K562 (cell line): ENCODE results near the gene IFI27L1. TPM values are rescaled to one million over a fixed set of nuclear protein-coding genes. Genes with fewer than 3 reads are reported as not detected.
A peak's percentile ranks its signal among the peaks of the same experiment; 100 is the strongest.

ENCODE experiments used
- ELF1 ChIP-seq: fragments of 200-800 bp; sonication (Bioruptor generic); IDR thresholded peaks from 2 replicates; pipeline ENCODE4 v1.6.1; 2016; ENCODE audit warnings: missing genetic modification characterization, missing compliant biosample characterization
- ELF2 ChIP-seq: fragments of 250-450 bp; sonication (Bioruptor Pico); IDR thresholded peaks from 2 replicates; pipeline ENCODE4 v1.5.0; 2021; ENCODE audit warnings: mild to moderate bottlenecking
- FOXA1 ChIP-seq: fragments of 450-650 bp; IDR thresholded peaks from 2 replicates; pipeline ENCODE4 v1.6.1; 2016; ENCODE audit warnings: mild to moderate bottlenecking, borderline replicate concordance
- FOXJ3 ChIP-seq: sonication (generic); formaldehyde crosslinking; IDR thresholded peaks from 2 replicates; pipeline ENCODE4 v1.4.0; 2020; ENCODE audit warnings: mild to moderate bottlenecking, missing genetic modification reagents
- HNRNPK ChIP-seq: fragments of 200-400 bp; formaldehyde crosslinking; IDR thresholded peaks from one replicate; pipeline ENCODE4 v1.6.1; 2018; ENCODE audit warnings: mild to moderate bottlenecking, low read depth, low read length; ENCODE audit not compliant: poor library complexity, severe bottlenecking
- JUND ChIP-seq, 2 experiments: IDR thresholded peaks; 2 replicates in 1 of 2; 3 replicates in 1 of 2; pipeline ENCODE4 v1.6.1; 2011; ENCODE audit warnings: borderline replicate concordance in 2 of 2, low read depth in 2 of 2, low read length in 2 of 2, improper control_type of control experiment in 1 of 2, missing biosample characterization in 1 of 2, missing genetic modification characterization in 1 of 2, missing genetic modification reagents in 1 of 2
- MYNN ChIP-seq, 2 experiments: sonication (generic); formaldehyde crosslinking in 1 of 2; IDR thresholded peaks; 2 replicates each; pipeline versions ENCODE4 v1.5.0 to v1.6.1; 2016 to 2020; ENCODE audit warnings: antibody characterized with exemption in 1 of 2, missing genetic modification reagents in 1 of 2
- NEUROD1 ChIP-seq: fragments of 150-350 bp; IDR thresholded peaks from 2 replicates; pipeline ENCODE4 v1.6.1; 2014; ENCODE audit warnings: borderline replicate concordance, low read length, low read depth; ENCODE audit not compliant: partially characterized antibody
- NFE2 ChIP-seq: IDR thresholded peaks from 2 replicates; pipeline ENCODE4 v1.6.1; 2014; ENCODE audit warnings: antibody characterized with exemption, low read depth
- NR2C2 ChIP-seq, 2 experiments: fragments of 200-800 bp in 1 of 2; sonication (Bioruptor generic) in 1 of 2; sonication (generic) in 1 of 2; formaldehyde crosslinking in 1 of 2; IDR thresholded peaks; 2 replicates each; pipeline versions ENCODE4 v1.6.1 to v1.8.0; 2016 to 2022; ENCODE audit warnings: mild to moderate bottlenecking in 1 of 2, missing compliant biosample characterization in 1 of 2, missing genetic modification characterization in 1 of 2, missing genetic modification reagents in 1 of 2
- RBM17 ChIP-seq: fragments of 200-400 bp; formaldehyde crosslinking; IDR thresholded peaks from 2 replicates; pipeline ENCODE4 v1.6.1; 2017; ENCODE audit warnings: low read depth, mild to moderate bottlenecking, low read length, borderline replicate concordance
- TBP ChIP-seq: optimal IDR thresholded peaks from 2 replicates; pipeline ENCODE3; 2011; ENCODE audit warnings: low read depth, low read length, improper control_type of control experiment
- THRAP3 ChIP-seq: fragments of 450-650 bp; IDR thresholded peaks from 2 replicates; pipeline ENCODE4 v1.6.1; 2016; ENCODE audit warnings: mild to moderate bottlenecking, inconsistent platforms, borderline replicate concordance
- ZNF184 ChIP-seq: sonication (generic); formaldehyde crosslinking; IDR thresholded peaks from 2 replicates; pipeline ENCODE4 v1.5.0; 2020; ENCODE audit warnings: missing genetic modification reagents
- ZNF280A ChIP-seq: fragments of 450-650 bp; IDR thresholded peaks from 2 replicates; pipeline ENCODE4 v1.6.1; 2018; ENCODE audit warnings: mild to moderate bottlenecking, low read depth; ENCODE audit not compliant: partially characterized antibody
- ZNF695 ChIP-seq: fragments of 450-650 bp; formaldehyde crosslinking; IDR thresholded peaks from 2 replicates; pipeline ENCODE4 v1.4.0; 2020; ENCODE audit warnings: mild to moderate bottlenecking, moderate library complexity
- ZNF740 ChIP-seq, 3 experiments: fragments of 200-800 bp in 1 of 3; sonication (Bioruptor generic) in 1 of 3; sonication (generic) in 1 of 3; formaldehyde crosslinking in 1 of 3; IDR thresholded peaks; 2 replicates each; pipeline versions ENCODE4 v1.6.1 to v1.8.0; 2016 to 2022; ENCODE audit warnings: mild to moderate bottlenecking in 2 of 3, missing compliant biosample characterization in 2 of 3, missing genetic modification characterization in 2 of 3, missing genetic modification reagents in 1 of 3
- polyA plus RNA-seq, 8 experiments: library from polyadenylated mRNA; depleted of rRNA in 4 of 8; stranded (reverse) in 5 of 8; unstranded in 3 of 8; fragments of >200 nt; fragmentation: Nextera tagmentation in 2 of 8; fragmentation: Illumina TruSeq in 1 of 8; extraction: Ambion mirVana in 2 of 8; extraction: Trizol in 1 of 8; gene quantifications; 2 replicates each; pipeline versions ENCODE4 v1.2.1 to v1.2.3, GENCODE V29; 2011 to 2014; ENCODE audit warnings: inconsistent platforms in 1 of 8, missing spikeins in 1 of 8
- total RNA-seq, 7 experiments: library from RNA; depleted of rRNA in 6 of 7; stranded (reverse); fragments of >200 nt in 6 of 7; fragmentation: Illumina TruSeq in 2 of 7; extraction: Trizol in 2 of 7; gene quantifications; 2 replicates each; pipeline versions ENCODE4 v1.2.1 to v1.2.3, GENCODE V29; 2011 to 2021; ENCODE audit warnings: low replicate concordance in 1 of 7

The IFI27L1 gene
- total and polyA plus RNA-seq, 9 of the 15 experiments (the other 6 are each of a cell fraction or from before 2014, with no cell fraction given): 14.5 to 28.0 (median 23.8) TPM

- no peak for TF ChIP-seq ZNF740 (CRISPR knock-in tag; IDR thresholded peaks at IDR 0.05)
- no peak for TF ChIP-seq ZNF740 (tag; IDR thresholded peaks at IDR 0.05)
- no peak for TF ChIP-seq FOXJ3 (CRISPR knock-in tag)
- peak; percentile 42 for TF ChIP-seq TBP
- no peak for TF ChIP-seq ZNF280A
- TF ChIP-seq ELF2 (CRISPR knock-in tag): no peak
- no peak for TF ChIP-seq MYNN (IDR thresholded peaks at IDR 0.05)
- no peak for TF ChIP-seq MYNN (CRISPR knock-in tag; IDR thresholded peaks at IDR 0.05)
- no peak for TF ChIP-seq NFE2
- no peak for TF ChIP-seq NEUROD1
- no peak for TF ChIP-seq ZNF695 (CRISPR knock-in tag)
- no peak for TF ChIP-seq ZNF184 (CRISPR knock-in tag)
- TF ChIP-seq ELF1 (tag): 0 out of 2 replicates have a peak, but pooled peaks have one; percentile 26
- TF ChIP-seq NR2C2 (CRISPR knock-in tag; IDR thresholded peaks at IDR 0.05): no peak
- 0 out of 2 replicates have a peak, but pooled peaks have one; percentile 20 for TF ChIP-seq NR2C2 (tag; IDR thresholded peaks at IDR 0.05)
- peak; percentile 45; the same call in 1 of the 2 replicates for TF ChIP-seq JUND (IDR thresholded peaks at IDR 0.05; ENCODE audit: borderline replicate concordance, low read depth, low read length)
- TF ChIP-seq JUND (tag; IDR thresholded peaks at IDR 0.05; ENCODE audit: borderline replicate concordance, low read depth, low read length): no peak; the same call in 2 of the 3 replicates
- TF ChIP-seq FOXA1: no peak
- TF ChIP-seq RBM17: no peak
- TF ChIP-seq THRAP3: no peak
- no peak for TF ChIP-seq HNRNPK
These were observed 29.6 kb downstream of the IFI27L1 start, which contains the start of gene IFI27 (continued) for GRCh38 chr14:94110552-94111181.
